SH-SY5Y (cell line): ENCODE data around the gene TGFB2.

Experiments
- GATA2 ChIP-seq: IDR thresholded peaks from 2 replicates; pipeline ENCODE4 v1.6.1; 2011; ENCODE audit warnings: mild to moderate bottlenecking, low read depth, low read length
- GATA3 ChIP-seq: IDR thresholded peaks from 2 replicates; pipeline ENCODE4 v1.6.1; 2011; ENCODE audit warnings: low read depth, mild to moderate bottlenecking, low read length, moderate library complexity

DNA sequence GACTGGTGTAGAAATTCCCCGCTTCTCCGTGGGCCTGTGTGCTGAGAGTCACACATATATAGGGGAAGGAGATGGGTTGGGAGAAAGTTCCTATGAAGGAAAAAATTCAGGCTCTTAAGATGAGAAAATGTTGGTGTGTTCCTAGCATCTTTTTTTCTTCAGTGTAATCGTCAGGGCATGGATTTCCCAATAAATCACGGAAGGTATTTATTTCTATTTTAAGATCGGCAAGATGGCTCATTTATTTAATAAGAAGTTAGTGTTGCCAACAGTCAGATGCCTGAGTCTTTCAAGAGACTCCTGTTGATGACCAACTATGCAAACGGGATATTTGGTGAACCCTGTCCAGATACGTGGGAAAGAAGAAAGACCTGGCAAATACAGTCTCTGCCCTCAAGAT lies 58.2 kb downstream of the TGFB2 start:
- TF ChIP-seq GATA3 (no peak), GATA2 (no peak)
